ENCODE measurements around the gene DOK6.

Gene DOK6

DNA sequence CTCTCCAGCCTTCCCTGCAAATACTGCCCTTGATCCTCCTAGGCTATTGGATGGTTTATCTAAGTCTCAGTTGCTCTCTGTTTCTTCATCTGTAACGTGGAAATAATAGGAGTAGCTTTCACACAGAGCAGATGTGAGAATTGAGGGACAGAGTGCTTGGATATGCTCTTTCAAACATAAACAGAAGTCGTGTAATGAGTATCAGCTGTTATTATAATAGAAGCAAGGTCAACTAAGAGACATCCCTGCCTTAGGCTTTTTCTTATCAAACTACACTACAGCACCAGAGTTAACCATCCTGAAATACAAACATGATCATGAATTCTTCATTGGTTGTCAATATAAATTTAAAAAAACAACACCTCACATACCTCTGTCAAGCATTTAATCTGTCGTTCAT, 138.2 kb downstream of the DOK6 start:
- DNase-seq (ENCODE audit: low read depth in 2 of 2), result no peak

DNA sequence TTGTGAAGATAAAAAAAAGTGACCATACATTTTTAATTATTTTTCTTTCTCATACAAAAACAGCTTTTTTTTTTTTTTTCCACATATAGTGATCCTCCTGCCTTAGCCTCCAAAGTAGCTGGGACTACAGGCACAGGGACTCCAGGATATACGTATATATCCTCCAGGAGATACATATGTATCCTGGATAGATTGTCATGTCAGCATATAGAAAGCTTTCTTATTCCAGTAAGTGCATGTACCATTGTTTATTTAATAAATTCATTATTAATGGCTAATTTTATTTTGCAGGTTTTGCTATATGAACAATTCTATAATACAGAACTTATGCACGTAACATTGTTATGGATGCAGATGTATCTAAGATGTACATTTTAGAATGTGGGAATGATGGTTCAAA, 138.7 kb downstream of the DOK6 start:
- no peak for DNase-seq (ENCODE audit: low read depth in 2 of 2)

DNA sequence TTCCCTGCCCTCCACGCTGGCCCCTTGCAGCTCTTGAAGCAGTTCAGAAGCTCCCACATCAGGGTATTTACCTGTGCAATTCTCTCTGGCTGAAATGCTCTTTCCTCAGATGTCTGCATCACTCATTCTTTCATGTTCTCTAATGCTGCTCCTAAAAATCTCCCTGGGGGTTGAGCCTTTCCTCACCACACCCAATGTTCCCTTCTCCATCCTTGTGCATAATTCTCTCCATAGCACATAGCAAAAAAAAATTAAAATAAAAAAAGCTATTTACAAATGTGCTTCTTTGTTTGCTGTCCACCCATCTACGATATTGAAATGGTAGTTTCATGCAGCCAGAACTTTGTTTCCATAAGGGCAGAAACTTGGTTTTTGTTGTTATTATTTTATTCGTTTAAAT, 155.5 kb downstream of the DOK6 start:
- no peak for DNase-seq (ENCODE audit: low read depth in 2 of 2)

DNA sequence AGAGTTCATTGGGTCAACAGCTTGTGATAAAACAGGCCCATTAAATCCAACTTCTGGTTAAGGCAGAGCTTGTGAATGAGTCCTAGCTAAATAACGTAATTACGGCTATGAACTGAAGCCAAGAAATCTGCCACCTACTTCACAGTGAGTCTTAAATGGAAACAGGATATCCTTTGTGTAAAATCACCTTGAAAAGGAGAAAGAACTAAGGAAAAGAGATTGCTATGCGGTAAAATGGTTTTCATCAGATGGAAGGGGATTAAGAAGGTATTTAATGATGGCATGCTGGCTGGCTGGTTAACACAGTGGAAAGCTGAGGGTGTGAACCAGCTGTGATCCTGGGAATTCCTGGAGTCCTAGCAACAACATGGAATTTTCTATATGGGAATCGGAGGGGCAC, 156.6 kb downstream of the DOK6 start:
- no peak for DNase-seq (ENCODE audit: low read depth in 2 of 2)

DNA sequence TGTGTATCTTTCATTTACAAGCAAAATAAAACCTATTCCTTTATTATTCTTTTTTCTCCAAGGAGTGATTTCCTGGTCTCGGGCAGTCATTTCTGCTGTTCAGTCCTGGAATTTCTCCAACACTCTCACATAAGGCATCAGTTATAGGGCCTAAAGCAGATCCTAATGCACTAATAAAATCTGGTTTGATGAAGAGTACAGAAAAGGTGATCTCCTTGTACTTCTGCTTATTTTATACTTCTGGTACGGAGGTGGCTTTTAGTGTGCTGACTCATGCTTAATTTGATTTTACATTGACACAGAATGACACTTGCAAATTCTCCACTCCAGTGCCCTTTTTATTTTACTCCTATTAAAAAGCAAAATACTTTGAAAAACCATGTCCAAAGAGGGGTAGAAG, 157.4 kb downstream of the DOK6 start:
- DNase-seq (ENCODE audit: low read depth in 2 of 2), result no peak

DNA sequence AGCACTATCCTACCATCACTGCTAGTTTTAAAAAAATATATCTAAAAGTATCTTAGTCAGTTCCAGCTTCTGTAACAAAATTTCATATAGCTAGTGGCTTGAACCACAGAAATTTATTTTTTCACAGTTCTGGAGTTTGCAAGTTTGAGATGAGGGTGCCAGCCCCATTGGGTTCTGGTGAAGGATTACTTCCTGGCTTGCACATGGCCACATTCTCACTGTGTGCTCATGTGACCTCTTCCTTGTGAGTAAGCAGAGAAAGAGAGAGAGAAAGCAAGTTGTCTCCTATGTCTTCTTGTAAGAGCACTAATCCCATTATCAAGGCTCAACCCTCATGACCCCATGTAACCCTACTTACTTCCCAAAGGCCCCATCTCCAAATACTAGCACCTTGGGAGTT, 158.9 kb downstream of the DOK6 start:
- DNase-seq (ENCODE audit: low read depth in 2 of 2), result no peak

DNA sequence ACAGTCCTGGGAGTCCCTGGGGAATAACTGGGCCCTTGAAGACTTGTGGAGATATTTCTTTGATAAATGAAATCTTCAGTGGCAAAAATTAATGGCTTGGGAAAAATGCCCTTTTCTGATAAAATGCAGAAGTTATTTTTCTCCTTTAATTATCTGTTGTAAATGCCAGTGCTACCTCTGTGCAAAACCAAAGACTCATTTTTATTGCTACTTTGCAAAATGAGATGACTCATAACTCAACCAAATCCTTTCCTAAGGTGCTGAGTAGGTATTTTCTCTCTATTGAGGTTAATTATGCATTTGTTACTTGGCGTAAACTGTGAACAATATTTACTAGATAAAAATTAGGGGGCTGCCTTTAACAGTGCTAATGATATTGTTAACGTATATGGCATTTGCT, 163.9 kb downstream of the DOK6 start:
- DNase-seq (ENCODE audit: low read depth in 2 of 2), result no peak

DNA sequence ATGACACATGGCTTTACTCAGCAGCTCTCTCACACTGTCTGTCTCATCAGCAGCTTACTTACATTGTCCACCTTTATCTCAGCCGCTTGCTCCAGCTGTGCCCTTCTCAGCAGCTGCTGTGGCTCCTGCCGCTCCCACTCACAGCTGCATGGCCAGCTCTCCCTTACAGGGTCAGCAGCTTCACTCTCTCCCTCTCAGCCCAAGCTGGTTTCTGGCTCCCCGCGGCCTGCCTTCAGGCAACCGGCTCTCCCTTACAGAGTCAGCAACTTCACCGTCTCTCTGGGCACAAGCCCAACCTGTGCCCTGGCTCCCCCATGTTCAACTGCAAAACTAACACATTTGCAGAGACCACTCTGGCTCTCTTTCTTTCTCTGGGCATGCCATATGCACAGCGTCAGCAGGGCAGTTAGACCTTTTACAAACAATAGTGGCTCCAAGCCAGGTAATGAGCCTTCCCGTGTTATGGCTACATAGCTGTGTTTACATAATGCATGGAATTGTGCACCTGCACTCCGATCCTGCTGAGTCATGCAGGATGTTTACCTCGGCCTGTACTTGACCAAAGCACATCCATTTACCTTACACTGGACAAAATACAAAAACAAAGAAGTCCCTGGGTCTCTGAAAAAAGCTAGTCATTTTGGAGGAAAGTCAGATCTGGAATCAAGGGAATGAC, 167.3 kb downstream of the DOK6 start:
- no peak for DNase-seq (ENCODE audit: low read depth in 2 of 2)

DNA sequence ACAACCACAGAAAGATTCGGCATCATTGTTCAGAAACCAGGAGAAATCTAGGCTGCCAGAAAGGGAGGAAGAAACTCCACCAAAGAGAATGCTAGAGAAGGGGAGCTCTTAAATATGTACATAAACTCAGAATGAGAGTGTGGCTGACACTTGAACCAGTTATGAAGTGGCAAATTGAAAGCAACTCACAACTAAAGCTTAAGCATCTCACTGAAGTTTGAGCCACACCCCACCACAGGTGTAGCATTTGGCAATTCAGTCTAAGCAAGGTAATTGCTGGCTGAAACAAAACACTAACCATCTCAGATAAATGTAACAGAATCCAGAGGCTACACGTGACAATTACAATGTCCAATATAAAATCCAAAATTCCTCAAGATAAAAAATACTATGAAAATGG, 168.4 kb downstream of the DOK6 start:
- DNase-seq (ENCODE audit: low read depth in 2 of 2), result no peak

DNA sequence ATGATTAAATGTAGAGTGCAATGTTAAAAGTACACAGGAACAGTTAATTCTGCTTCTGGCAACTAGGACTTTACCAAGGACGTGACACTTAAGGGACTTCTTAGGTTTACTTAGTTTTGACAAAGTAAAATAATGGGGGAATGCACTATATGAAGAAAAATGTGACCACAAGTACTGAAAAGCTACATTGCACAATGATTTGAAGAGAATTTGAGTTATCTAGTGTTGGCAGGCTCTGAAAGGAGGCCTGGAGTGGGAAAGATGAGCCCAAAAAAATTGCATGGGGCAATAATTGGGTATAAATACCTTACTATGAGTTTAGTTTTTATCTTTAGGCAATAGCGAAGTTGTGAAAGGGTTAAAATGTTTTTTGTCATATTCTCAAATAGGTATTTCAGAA, 173.7 kb downstream of the DOK6 start:
- no peak for DNase-seq (ENCODE audit: low read depth in 2 of 2)

DNA sequence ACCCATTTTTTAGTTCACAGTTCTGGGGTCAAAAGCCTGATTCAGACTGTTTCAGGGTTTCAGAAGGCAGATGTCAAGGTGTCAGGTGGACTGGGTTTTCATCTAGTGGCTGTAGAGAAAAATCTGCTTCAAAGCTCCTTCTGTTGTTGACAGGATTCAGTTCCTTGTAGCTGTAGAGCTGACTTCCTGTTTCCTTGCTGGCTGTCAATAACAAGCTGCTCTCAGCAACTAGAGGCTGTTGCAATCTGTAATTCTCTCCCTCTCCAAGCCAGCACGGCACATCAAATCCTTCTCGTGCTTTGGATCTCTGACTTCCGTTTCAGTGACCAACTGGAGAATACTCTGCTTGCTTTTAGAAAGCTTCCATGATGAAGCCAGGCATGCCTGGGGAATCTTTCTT, 179.4 kb downstream of the DOK6 start:
- no peak for DNase-seq (ENCODE audit: low read depth in 2 of 2)

DNA sequence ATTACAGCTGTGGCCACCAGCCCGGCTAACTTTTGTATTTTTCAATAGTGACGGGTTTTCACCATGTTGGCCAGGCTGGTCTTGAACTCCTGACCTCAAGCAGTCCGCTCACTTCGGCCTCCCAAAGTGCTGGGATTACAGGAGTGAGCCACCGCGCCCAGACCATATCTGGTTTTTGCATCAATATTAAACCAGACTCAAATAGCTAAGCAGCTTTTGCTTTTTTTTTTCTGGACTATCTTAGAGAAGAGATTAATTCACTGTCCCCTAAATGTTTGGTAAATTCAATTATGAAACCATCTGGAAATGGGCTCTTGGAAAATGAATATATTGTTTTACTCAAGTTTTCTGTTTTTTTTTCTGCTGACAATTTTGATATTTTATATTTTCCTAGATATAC, 183.7 kb downstream of the DOK6 start:
- no peak for DNase-seq (ENCODE audit: low read depth in 2 of 2)

DNA sequence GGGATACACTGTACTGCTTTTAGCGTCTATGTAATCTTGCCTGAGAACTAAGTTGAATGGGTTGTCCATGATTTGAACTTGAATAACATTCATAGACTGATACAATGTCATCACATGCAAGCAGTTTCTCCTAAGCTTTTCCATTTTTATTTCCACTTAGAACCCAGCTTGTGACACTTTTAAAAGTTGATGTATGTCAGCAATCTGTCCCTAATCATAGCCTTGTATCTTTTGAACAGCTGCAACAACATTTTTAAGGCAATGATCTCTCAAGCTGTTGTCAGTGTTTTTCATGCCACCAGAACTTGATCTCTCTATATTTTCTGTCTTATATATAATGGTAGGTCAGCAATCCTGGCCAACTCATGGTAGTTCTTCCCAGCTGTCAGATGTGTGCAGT, 185.0 kb downstream of the DOK6 start:
- no peak for DNase-seq (ENCODE audit: low read depth in 2 of 2)

DNA sequence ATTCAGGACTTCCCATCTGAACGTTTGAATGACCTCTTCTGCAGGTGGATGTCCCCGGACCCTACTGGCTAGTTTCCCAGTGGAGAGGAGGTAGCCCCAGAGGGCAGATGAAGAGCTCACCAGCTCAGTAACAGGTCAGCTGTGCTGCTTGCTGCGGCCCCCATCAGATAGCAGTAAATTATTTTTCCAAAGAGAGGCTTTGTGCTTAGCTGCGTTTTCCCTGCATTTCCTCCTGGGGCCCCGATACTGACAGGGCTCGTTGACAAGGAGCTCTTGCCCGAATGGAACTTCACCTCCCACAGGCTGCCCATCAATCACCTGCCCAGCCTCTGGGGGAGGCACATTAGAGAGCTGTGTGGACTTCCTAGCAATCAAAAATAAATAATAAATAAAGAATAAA, 185.8 kb downstream of the DOK6 start:
- no peak for DNase-seq (ENCODE audit: low read depth in 2 of 2)

DNA sequence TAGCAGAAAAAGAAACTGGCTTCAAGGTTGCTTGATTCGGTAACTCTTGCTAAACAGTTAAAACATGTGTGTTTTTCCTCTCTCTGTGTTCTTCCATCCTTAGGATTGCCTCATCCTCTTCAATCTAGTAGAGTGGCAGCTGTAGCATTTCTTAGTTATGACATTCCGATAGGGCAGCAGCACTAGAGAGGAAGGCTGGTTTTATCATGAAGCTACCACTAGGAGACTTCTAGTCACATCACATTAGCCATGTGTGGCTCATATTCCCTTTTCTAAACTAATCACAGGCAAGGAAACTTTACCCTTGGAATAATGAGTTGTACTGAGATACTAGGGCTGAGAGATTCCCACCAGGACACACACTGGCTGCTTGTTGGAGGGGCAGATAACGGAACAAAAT, 187.6 kb downstream of the DOK6 start:
- DNase-seq (ENCODE audit: low read depth in 2 of 2), result no peak

DNA sequence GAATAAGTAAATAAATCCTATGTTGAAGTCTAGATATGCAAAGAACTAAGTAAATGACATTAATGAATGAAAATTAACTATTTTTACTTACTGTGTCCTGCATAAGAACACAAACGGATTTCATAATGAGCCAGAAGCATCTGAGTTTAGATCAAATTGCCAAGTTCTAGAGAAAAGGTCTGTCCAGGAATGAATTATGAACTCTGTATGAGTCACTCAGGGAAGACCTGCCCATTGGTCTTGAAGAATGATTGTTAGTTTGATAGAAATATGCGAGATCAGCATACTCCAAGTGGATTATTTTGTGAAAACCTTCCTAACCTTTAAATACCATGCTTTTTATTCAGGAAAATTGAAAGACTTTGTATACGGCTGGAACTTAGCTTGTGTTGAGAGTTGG, 189.5 kb downstream of the DOK6 start:
- no peak for DNase-seq (ENCODE audit: low read depth in 2 of 2)

DNA sequence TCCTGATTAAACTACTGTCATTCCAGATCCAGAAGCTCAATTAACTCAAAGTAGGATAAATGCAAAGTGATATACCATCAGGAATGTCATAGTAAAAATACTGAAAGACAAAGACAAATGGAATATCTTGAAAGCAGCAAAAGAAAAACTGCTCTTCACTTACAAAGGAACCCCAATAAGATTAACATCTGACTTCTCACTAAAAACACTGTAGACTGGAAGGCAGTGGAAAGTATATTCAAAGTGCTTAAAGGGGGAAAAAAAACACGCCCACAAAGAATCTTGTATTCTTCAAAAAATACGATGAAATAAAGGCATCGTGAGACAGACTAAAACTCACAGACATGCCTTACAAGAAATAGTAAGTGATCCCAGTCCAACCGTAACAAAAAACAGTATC, 195.7 kb downstream of the DOK6 start:
- DNase-seq (ENCODE audit: low read depth in 2 of 2), result no peak

DNA sequence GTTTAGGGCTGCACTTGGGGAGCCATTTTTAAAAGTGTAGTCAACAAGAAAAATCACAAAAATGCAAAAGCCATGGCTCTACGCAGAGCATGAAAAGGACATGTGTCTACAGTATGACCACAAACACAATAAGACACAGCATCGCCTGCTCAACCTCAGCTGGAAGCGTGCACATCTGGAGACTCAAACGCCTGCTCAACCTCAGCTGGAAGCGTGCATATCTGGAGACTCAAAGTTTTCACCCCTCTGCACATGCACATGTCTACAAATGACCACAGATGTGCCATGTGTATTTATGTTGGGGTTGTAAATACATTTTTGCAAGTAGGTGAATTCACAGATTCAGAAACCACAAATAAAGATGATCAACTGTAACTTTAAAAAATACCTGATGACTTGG, 196.9 kb downstream of the DOK6 start:
- no peak for DNase-seq (ENCODE audit: low read depth in 2 of 2)

DNA sequence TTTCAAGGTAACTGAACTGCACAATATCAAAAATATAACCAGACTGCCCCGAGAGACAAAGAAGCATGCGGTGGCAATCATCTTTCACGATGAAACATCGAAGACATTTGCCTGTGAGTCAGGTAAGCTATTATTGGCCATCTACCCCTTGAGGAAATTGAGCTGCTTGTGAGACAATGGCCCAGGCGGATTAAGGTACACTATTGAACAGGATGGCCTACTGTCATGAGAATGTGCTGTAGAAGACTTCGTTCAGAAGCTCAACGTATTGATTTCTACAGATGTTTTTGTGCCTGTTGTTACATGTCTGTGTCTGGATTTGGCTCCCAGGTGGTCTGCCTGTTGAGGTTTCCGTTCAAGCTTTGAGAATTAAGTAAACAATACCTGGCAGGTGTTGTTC, 198.7 kb downstream of the DOK6 start:
- no peak for DNase-seq (ENCODE audit: low read depth in 2 of 2)

DNA sequence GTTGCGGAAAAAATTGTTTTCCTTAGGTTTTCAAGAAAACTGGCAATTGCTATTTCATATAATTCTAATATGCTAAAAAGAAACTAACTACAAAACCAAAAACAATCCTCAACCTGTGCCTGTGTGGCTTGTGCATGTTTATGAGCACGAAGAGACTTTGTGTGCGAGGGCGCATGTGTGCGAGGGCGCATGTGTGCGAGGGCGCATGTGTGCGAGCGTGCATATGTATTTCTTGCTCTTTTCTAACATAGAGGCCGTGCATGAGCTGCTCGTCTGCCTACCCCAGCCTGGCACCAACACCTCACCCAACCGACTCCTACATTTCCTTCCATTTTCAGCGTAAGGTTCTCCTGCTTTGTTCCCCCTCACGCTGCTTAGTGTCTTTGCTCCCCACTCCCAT, 211.6 kb downstream of the DOK6 start:
- no peak for DNase-seq (ENCODE audit: low read depth in 2 of 2)

DNA sequence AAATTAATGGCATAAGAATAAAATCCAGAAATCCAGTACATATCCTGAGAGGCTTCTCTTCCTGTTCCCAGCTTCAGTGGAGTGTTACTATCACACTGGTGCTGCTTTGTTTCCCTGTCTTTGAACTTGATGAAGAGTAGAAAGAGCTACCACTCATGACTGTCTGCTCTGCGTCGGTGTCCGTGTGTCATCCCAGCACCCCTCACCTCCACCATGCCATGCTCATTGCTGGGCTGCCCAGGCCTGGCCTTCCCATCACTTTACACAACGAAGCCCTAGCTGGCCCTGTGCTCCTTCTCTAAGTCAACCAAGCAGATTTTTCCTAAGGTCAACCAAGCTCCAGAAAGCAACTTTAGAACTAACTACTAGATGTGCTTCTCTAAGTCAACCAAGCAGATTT, 215.4 kb downstream of the DOK6 start:
- no peak for DNase-seq (ENCODE audit: low read depth in 2 of 2)

DNA sequence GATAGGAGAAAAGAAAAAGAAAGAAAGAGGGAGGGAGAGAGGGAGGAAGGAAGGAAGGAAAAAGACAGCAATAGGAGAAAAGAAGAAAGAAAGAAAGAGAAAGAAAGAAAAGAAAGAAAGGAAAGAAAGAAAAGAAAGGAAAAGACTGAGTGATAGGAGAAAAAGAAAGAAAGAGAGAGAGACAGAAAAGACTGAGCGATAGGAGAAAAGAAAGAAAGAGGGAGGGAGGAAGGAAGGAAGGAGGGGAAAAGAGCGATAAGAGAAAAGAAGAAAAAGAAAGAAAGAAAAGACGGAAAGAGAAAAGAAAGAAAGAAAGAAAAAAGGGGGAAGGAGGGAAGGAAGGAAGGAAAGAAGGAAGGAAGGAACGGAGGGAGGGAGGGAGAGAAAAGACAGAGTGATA, 216.7 kb downstream of the DOK6 start:
- no peak for DNase-seq (ENCODE audit: low read depth in 2 of 2)

DNA sequence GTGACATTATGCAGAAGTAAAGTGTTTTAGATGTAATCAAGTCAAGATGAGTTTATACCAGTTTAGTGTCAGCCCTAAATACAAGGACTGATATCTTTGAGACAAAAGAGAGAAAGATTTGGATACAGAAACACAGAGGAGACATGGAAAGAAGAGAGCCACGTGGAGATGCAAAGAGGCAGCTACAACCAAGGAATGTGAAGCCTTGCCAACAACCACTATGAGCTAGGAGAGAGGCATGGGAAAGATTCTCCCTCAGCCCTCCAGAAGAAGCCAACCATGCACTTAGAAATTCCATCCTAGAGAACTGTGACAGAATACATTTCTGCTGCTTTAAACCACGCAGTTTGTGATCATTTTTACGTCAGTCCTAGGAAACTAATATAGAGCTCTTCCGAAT, 217.2 kb downstream of the DOK6 start:
- DNase-seq (ENCODE audit: low read depth in 2 of 2), result no peak

DNA sequence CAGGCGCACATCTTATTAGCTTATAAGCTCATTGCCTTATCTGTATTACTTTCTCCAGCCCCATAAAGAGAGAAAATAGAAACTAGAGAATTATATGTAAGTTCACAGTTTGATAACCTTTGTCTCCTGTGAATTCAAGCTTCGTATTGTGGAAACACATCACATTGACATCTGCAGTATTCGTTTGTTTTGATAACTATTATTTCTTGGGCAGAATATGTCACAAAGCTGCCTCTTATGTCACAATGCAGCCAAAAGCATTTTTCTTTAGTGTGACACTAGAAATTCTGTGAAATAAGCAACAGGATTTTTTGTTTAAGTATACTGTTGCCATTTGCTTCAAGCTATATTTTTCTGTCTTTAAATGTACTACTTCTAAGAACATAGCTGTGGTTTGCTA, 221.5 kb downstream of the DOK6 start:
- DNase-seq (ENCODE audit: low read depth in 2 of 2), result no peak

DNA sequence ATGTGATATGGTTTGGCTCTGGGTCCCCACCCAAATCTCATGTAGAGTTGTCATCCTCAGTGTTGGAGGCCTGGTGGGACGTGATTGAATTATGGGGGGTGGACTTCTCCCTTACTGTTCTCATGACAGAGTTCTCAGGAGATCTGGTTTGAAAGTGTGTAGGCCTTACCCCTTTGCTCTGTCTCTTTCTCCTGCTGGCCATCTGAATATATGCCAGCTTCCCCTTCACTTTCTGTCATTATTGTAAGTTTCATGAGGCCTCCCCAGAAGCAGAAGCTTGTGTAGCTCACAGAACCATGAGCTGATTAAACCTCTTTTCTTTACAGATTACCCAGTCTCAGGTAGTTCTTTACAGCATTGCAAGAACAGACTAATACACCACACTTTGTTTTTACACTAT, 222.3 kb downstream of the DOK6 start:
- DNase-seq (ENCODE audit: low read depth in 2 of 2), result no peak
